Sigmoid colon (tissue), 7 donors: Measurements from ENCODE around the gene GRM5. TPM values are rescaled to one million over a fixed set of nuclear protein-coding genes. Genes with fewer than 3 reads are reported as not detected.

ENCODE experiments used
- DNase-seq: peaks from one replicate; pipeline ENCODE4 v3.0.0-alpha.2; 2019
- H3K27ac ChIP-seq, 4 donors: fragments of 200-600 bp; sonication (generic); one replicate each; pipeline ENCODE4 v1.5.1; 2016 to 2019; ENCODE audit warnings: mild to moderate bottlenecking in 1 of 4
- H3K27me3 ChIP-seq, 3 donors: fragments of 200-600 bp; sonication (generic); one replicate each; pipeline ENCODE4 v1.5.1; 2019; ENCODE audit warnings: mild to moderate bottlenecking in 1 of 3
- H3K36me3 ChIP-seq, 4 donors: fragments of 200-600 bp; sonication (generic); one replicate each; pipeline ENCODE4 v1.5.1; 2016 to 2019
- H3K4me1 ChIP-seq, 4 donors: fragments of 200-600 bp; sonication (generic); one replicate each; pipeline ENCODE4 v1.5.1; 2017 to 2019
- H3K4me3 ChIP-seq, 4 donors: fragments of 200-600 bp; sonication (generic); one replicate each; pipeline ENCODE4 v1.5.1; 2017 to 2019; ENCODE audit warnings: mild to moderate bottlenecking in 2 of 4, moderate library complexity in 1 of 4
- H3K9me3 ChIP-seq, 4 donors: fragments of 200-600 bp in 3 of 4; sonication (generic) in 3 of 4; one replicate each; pipeline versions ENCODE4 v1.5.1 to v1.6.1; 2013 to 2019
- CTCF ChIP-seq, 4 experiments: fragments of 450-650 bp in 3 of 4; fragments of 200-600 bp in 1 of 4; IDR thresholded peaks; one replicate each; pipeline ENCODE4 v1.5.1; 2016 to 2019; ENCODE audit warnings: antibody characterized with exemption in 4 of 4, mild to moderate bottlenecking in 3 of 4, moderate library complexity in 2 of 4
- EP300 ChIP-seq, 4 donors: sonication (generic); formaldehyde crosslinking; IDR thresholded peaks; one replicate each; pipeline ENCODE4 v1.6.1; 2017; ENCODE audit warnings: antibody characterized with exemption in 4 of 4
- POLR2A ChIP-seq, 2 donors: fragments of 450-650 bp; IDR thresholded peaks; one replicate each; pipeline ENCODE4 v1.6.1; 2016; ENCODE audit warnings: antibody characterized with exemption in 2 of 2, mild to moderate bottlenecking in 2 of 2, moderate library complexity in 2 of 2
- POLR2AphosphoS5 ChIP-seq, 4 donors: sonication (generic); formaldehyde crosslinking; IDR thresholded peaks; one replicate each; pipeline ENCODE4 v1.6.1; 2017; ENCODE audit warnings: antibody characterized with exemption in 4 of 4
- WGBS, 2 donors: extraction: QIAGEN DNeasy Blood & Tissue Kit; methylation state at CpG; one replicate each; pipeline ENCODE4 v1.1.7; 2013; 5-methylcytosine and 5-hydroxymethylcytosine counted together
- intact Hi-C: fragments of 100-400 bp; cut with DNase I; formaldehyde crosslinking; loops from one replicate; pipeline ENCODE4 v1.15.1; 2023
- polyA plus RNA-seq, 3 donors: library from polyadenylated mRNA; stranded (reverse); fragments of 200-250 nt; gene quantifications; one replicate each; pipeline ENCODE4 v1.2.3, GENCODE V29; 2013
- total RNA-seq, 4 donors: library from RNA; depleted of rRNA; stranded (reverse); fragments of >200 nt; gene quantifications; one replicate each; pipeline ENCODE4 v1.1.0, GENCODE V29; 2016
- donor health status: healthy with polysubstance abuse.
- donor health status: Bipolar disorder and iron deficiency.
- donor health status: healthy.

Gene GRM5
- total and polyA plus RNA-seq, 7 donors = under 0.01 to 0.49 TPM; not detected in 5

GRCh38 chr11:88555018-88555828, 510.6 kb downstream of the GRM5 start:
- DNase-seq = no peak
- no peaks in the 10 kb centered on the region for H3K9me3 ChIP-seq
- intact Hi-C loops = no loop called here
- no peak overlapping the region for H3K4me3 ChIP-seq
- TF ChIP-seq POLR2A (IDR thresholded peaks at IDR 0.05) (no peak), CTCF (IDR thresholded peaks at IDR 0.05) (no peak), POLR2AphosphoS5 (IDR thresholded peaks at IDR 0.05) (no peak), EP300 (IDR thresholded peaks at IDR 0.05) (no peak)
- H3K4me1 ChIP-seq = peaks cover 0 to 11% (median 8%) of the 10 kb centered on the region in 4 donors
- H3K27me3 ChIP-seq = no peaks in the 10 kb centered on the region
- WGBS, 2 donors = 66 to 83% methylated on average over 7 of the region's 7 CpGs
- H3K27ac ChIP-seq = peak overlapping the region in 1 of 4 donors; percentile 38
- H3K36me3 ChIP-seq = no peaks in the 10 kb centered on the region

- H3K4me1 ChIP-seq = peaks cover 0 to 11% (median 8%) of the 10 kb centered on the region in 4 donors
- H3K9me3 ChIP-seq = no peaks in the 10 kb centered on the region
- 90 to 96% methylated on average over 2 of the region's 2 CpGs for WGBS, 2 donors
- H3K4me3 ChIP-seq = no peak overlapping the region
- TF ChIP-seq POLR2A (IDR thresholded peaks at IDR 0.05) (no peak), EP300 (IDR thresholded peaks at IDR 0.05) (no peak), CTCF (IDR thresholded peaks at IDR 0.05) (no peak), POLR2AphosphoS5 (IDR thresholded peaks at IDR 0.05) (no peak)
- no peak for DNase-seq
- H3K36me3 ChIP-seq = no peaks in the 10 kb centered on the region
- intact Hi-C loops = no loop called here
- no peak overlapping the region for H3K27ac ChIP-seq
- no peaks in the 10 kb centered on the region for H3K27me3 ChIP-seq
These were observed 512.6 kb downstream of the GRM5 start for GRCh38 chr11:88553204-88553603.

- Histone ChIP-seq H3K9me3 (no peaks in the 10 kb centered on the region), H3K27me3 (no peaks in the 10 kb centered on the region), H3K27ac (no peak overlapping the region), H3K36me3 (no peaks in the 10 kb centered on the region), H3K4me1 (peaks cover 0 to 11% (median 8%) of the 10 kb centered on the region in 4 donors), H3K4me3 (no peak overlapping the region)
- intact Hi-C loops = no loop called here
- no peak for DNase-seq
- 38 to 41% methylated on average over 3 of the region's 3 CpGs for WGBS, 2 donors
- TF ChIP-seq CTCF (IDR thresholded peaks at IDR 0.05) (peak in 1 of 4 experiments; percentile 36), EP300 (IDR thresholded peaks at IDR 0.05) (no peak), POLR2AphosphoS5 (IDR thresholded peaks at IDR 0.05) (no peak)
These were observed 513.3 kb downstream of the GRM5 start for GRCh38 chr11:88552379-88553062.

GRCh38 chr11:88544656-88545280, 521.0 kb downstream of the GRM5 start:
- H3K9me3 ChIP-seq = no peaks in the 10 kb centered on the region
- no peak for DNase-seq
- TF ChIP-seq POLR2AphosphoS5 (IDR thresholded peaks at IDR 0.05) = no peak
- 82 to 83% methylated on average over 3 of the region's 3 CpGs for WGBS, 2 donors
- H3K27me3 ChIP-seq = no peaks in the 10 kb centered on the region
- H3K4me1 ChIP-seq = peaks cover 0 to 4% (median 0%) of the 10 kb centered on the region in 4 donors
- H3K36me3 ChIP-seq = no peaks in the 10 kb centered on the region
- intact Hi-C loops = loop anchor here (1.0 to 10.0 kb wide), 4 partner anchors 250 to 1192 kb away; no protein-coding TSS in a partner anchor
- H3K27ac ChIP-seq = no peak overlapping the region
- H3K4me3 ChIP-seq = no peak overlapping the region
